GM23248 (cell line): Measurements from ENCODE around the gene ADARB1. TPM values are rescaled to one million over a fixed set of nuclear protein-coding genes. Genes with fewer than 3 reads are reported as not detected.

ENCODE experiments used
- DNase-seq: peaks from one replicate; pipeline ENCODE4 v3.0.0-alpha.2; 2015
- H2AFZ ChIP-seq: fragments of 200-600 bp; sonication (generic); 2 replicates; pipeline ENCODE4 v1.6.1; 2016; ENCODE audit warnings: antibody characterized with exemption
- H3F3A ChIP-seq: fragments of 200-600 bp; sonication (generic); 2 replicates; pipeline ENCODE4 v1.6.1; 2016; ENCODE audit warnings: mild to moderate bottlenecking, antibody characterized with exemption, mixed run types; ENCODE audit not compliant: insufficient read depth
- H3K27ac ChIP-seq: fragments of 200-600 bp; sonication (generic); 2 replicates; pipeline ENCODE4 v1.5.1; 2016; ENCODE audit warnings: mild to moderate bottlenecking
- H3K27me3 ChIP-seq: fragments of 200-600 bp; sonication (generic); replicated peaks from 2 replicates; pipeline ENCODE4 v1.6.1; 2016; ENCODE audit warnings: mild to moderate bottlenecking; ENCODE audit not compliant: insufficient read depth
- H3K36me3 ChIP-seq: fragments of 200-600 bp; sonication (generic); 2 replicates; pipeline ENCODE4 v1.6.1; 2016; ENCODE audit warnings: low read depth, mild to moderate bottlenecking
- H3K4me1 ChIP-seq: fragments of 200-600 bp; sonication (generic); 2 replicates; pipeline ENCODE4 v1.6.1; 2016; ENCODE audit warnings: mild to moderate bottlenecking; ENCODE audit not compliant: insufficient read depth
- H3K4me2 ChIP-seq: fragments of 200-600 bp; sonication (generic); one replicate; pipeline ENCODE4 v1.6.1; 2016; ENCODE audit warnings: mild to moderate bottlenecking; ENCODE audit not compliant: unreplicated experiment
- H3K4me3 ChIP-seq: fragments of 200-600 bp; sonication (generic); 2 replicates; pipeline ENCODE4 v1.5.1; 2016; ENCODE audit warnings: mild to moderate bottlenecking
- H3K79me2 ChIP-seq: fragments of 200-600 bp; sonication (generic); 2 replicates; pipeline ENCODE4 v1.6.1; 2016; ENCODE audit warnings: mild to moderate bottlenecking; ENCODE audit not compliant: insufficient read depth
- H3K9ac ChIP-seq: fragments of 200-600 bp; sonication (generic); 2 replicates; pipeline ENCODE4 v1.6.1; 2016; ENCODE audit warnings: mild to moderate bottlenecking
- H3K9me2 ChIP-seq: fragments of 200-600 bp; sonication (generic); 2 replicates; pipeline ENCODE4 v1.6.1; 2016; ENCODE audit warnings: mixed run types, mild to moderate bottlenecking, moderate library complexity; ENCODE audit not compliant: insufficient read depth
- H3K9me3 ChIP-seq: fragments of 200-600 bp; sonication (generic); one replicate; pipeline ENCODE4 v1.6.1; 2017; ENCODE audit warnings: low read depth
- H4K20me1 ChIP-seq: fragments of 200-600 bp; sonication (generic); 2 replicates; pipeline ENCODE4 v1.6.0; 2016; ENCODE audit not compliant: insufficient read depth
- EZH2 ChIP-seq: fragments of 200-600 bp; sonication (generic); IDR thresholded peaks from 2 replicates; pipeline ENCODE4 v1.6.1; 2018; ENCODE audit warnings: antibody characterized with exemption, mild to moderate bottlenecking; ENCODE audit not compliant: insufficient read depth, poor library complexity, severe bottlenecking
- EZH2phosphoT487 ChIP-seq: fragments of 200-600 bp; sonication (generic); IDR thresholded peaks from 2 replicates; pipeline ENCODE4 v1.6.1; 2018; ENCODE audit warnings: antibody characterized with exemption, moderate library complexity, mild to moderate bottlenecking, low read depth; ENCODE audit not compliant: insufficient read depth
- WGBS, 2 experiments: methylation state at CpG; one replicate each; pipeline ENCODE4 v1.1.6; 2015 to 2017; ENCODE audit warnings: low lambda C conversion rate in 2 of 2, low coverage in 1 of 2; ENCODE audit errors: missing lambda C conversion rate in 2 of 2; 5-methylcytosine and 5-hydroxymethylcytosine counted together
- in situ Hi-C: fragments of 300-500 bp; cut with MboI; formaldehyde crosslinking; loops from 2 replicates; pipeline ENCODE4 v1.15.0; 2020
- polyA plus RNA-seq: library from polyadenylated mRNA; unstranded; fragments of >200 nt; fragmentation: Nextera tagmentation; extraction: Ambion mirVana; gene quantifications from 2 replicates; pipeline ENCODE4 v1.2.1, GENCODE V29; 2016
- total RNA-seq: library from RNA; depleted of rRNA; stranded (reverse); fragments of >200 nt; shearing (Covaris generic); gene quantifications from 2 replicates; pipeline ENCODE4 v1.2.3, GENCODE V29; 2014

Gene ADARB1
- total and polyA plus RNA-seq, 2 experiments from 2014 or later, result 16.3 to 17.4 TPM

DNA sequence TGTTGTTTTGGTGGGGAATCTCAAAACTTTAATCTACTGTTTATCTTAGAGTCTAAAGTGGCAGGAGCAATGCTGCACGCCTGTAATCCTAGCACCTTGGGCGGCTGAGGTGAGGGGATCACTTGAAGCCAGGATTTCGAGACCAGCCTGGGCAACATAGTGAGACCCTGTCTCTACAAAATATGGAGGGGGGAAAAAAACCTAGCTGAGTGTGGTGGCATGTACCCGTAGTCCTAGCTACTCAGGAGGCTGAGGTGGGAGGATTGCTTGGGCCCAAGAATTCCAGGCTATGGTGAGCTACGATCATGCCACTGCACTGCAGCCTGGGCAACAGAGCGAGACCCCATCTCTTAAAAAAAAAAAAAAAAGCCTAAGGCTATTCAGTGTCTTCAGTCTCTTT is 175.2 kb downstream of the ADARB1 start:
- Histone ChIP-seq H3F3A (no peaks in the 10 kb centered on the region), H3K4me2 (no peak overlapping the region), H3K9me2 (no peaks in the 10 kb centered on the region), H2AFZ (no peak overlapping the region), H4K20me1 (no peaks in the 10 kb centered on the region), H3K4me1 (peaks cover 8% of the 10 kb centered on the region), H3K27me3 (peaks cover 4% of the 10 kb centered on the region; the same call in 1 of the 2 replicates), H3K27ac (no peak overlapping the region), H3K79me2 (no peaks in the 10 kb centered on the region), H3K4me3 (no peak overlapping the region), H3K9me3 (no peaks in the 10 kb centered on the region), H3K36me3 (no peaks in the 10 kb centered on the region), H3K9ac (no peak overlapping the region)
- TF ChIP-seq EZH2phosphoT487 (no peak), EZH2 (no peak)
- WGBS, 2 experiments, result 93 to 97% methylated on average over 6 of the region's 6 CpGs
- no peak for DNase-seq
- in situ Hi-C loops, result no loop called here

DNA sequence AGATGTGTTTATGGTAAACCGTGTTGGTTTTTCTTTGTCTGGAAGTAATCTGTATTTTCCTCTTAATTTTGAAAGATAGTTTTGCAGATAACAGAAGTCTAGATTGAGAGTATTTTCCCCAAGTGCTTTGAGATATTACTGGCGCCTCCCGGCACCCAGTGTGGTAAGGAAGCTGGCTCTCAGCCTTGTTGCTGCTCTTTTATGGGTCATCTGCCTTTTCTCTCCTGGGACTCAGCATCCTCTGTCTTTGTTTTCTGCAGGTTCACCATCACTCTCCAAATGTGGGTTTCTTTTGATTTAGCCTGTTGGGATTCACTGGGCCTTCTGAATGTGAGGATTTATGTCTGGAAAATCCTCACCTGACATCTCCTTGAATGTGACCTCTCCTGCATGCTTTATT is 175.9 kb downstream of the ADARB1 start:
- in situ Hi-C loops, result no loop called here
- WGBS, 2 experiments, result 96 to 97% methylated on average over 3 of the region's 3 CpGs
- H3K9me2 ChIP-seq, result no peaks in the 10 kb centered on the region

DNA sequence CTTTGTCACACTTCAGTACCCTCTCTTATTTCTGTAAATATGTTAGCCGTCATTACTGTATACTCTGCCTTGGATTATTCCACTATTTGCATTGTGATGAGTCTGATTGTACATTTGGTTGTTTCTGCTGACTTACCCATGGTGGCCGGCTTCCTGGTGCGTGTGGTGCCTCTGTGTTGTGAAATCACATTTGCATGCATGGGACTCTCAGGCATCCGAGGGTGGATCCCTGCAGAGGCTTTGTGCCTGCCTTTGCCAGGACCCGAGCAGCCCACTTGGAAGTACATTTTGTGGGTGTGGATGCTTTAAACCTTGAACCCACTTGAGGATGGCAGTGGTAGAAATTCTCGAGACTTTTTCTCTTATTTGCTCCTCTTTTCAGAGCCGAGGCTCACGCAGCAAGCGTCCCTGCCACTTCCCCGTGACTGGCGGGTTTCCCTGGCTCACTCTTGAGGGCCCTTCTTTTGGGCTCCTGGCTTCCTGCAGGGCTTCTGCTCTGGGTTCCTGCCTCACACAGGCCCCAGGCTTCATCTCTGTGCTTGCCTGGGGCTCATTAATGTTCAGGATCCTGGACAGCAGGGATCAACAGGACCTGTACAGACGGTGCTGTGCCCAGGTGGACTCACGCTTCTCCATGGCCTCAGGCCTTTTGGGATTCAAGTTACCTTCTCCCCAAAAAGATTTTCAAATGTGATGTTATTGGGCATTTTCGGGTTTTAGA is 176.7 kb downstream of the ADARB1 start:
- Histone ChIP-seq H3F3A (no peaks in the 10 kb centered on the region), H3K9ac (no peak overlapping the region), H3K79me2 (no peaks in the 10 kb centered on the region), H3K27ac (no peak overlapping the region), H3K36me3 (no peaks in the 10 kb centered on the region), H2AFZ (no peak overlapping the region), H3K9me3 (no peaks in the 10 kb centered on the region), H3K4me3 (no peak overlapping the region), H3K4me1 (peaks cover 8% of the 10 kb centered on the region), H3K4me2 (no peak overlapping the region), H3K27me3 (peaks cover 5% of the 10 kb centered on the region; the same call in 1 of the 2 replicates), H4K20me1 (no peaks in the 10 kb centered on the region), H3K9me2 (no peaks in the 10 kb centered on the region)
- in situ Hi-C loops, result no loop called here
- 77 to 78% methylated on average over 14 of the region's 14 CpGs for WGBS, 2 experiments
- TF ChIP-seq EZH2 (no peak), EZH2phosphoT487 (no peak)
- DNase-seq, result no peak

More for the DNA sequence above, 175.9 kb downstream of the ADARB1 start:
- no peaks in the 10 kb centered on the region for H3K36me3 ChIP-seq
- no peak overlapping the region for H2AFZ ChIP-seq
- H3F3A ChIP-seq, result no peaks in the 10 kb centered on the region
- no peaks in the 10 kb centered on the region for H3K9me3 ChIP-seq
- H3K4me1 ChIP-seq, result peaks cover 8% of the 10 kb centered on the region
- peaks cover 5% of the 10 kb centered on the region; the same call in 1 of the 2 replicates for H3K27me3 ChIP-seq
- no peak for TF ChIP-seq EZH2phosphoT487
- no peak for TF ChIP-seq EZH2
- no peaks in the 10 kb centered on the region for H3K79me2 ChIP-seq
- H3K4me3 ChIP-seq, result no peak overlapping the region
- H4K20me1 ChIP-seq, result no peaks in the 10 kb centered on the region
- no peak overlapping the region for H3K27ac ChIP-seq
- no peak overlapping the region for H3K4me2 ChIP-seq
- DNase-seq, result no peak
- no peak overlapping the region for H3K9ac ChIP-seq

DNA sequence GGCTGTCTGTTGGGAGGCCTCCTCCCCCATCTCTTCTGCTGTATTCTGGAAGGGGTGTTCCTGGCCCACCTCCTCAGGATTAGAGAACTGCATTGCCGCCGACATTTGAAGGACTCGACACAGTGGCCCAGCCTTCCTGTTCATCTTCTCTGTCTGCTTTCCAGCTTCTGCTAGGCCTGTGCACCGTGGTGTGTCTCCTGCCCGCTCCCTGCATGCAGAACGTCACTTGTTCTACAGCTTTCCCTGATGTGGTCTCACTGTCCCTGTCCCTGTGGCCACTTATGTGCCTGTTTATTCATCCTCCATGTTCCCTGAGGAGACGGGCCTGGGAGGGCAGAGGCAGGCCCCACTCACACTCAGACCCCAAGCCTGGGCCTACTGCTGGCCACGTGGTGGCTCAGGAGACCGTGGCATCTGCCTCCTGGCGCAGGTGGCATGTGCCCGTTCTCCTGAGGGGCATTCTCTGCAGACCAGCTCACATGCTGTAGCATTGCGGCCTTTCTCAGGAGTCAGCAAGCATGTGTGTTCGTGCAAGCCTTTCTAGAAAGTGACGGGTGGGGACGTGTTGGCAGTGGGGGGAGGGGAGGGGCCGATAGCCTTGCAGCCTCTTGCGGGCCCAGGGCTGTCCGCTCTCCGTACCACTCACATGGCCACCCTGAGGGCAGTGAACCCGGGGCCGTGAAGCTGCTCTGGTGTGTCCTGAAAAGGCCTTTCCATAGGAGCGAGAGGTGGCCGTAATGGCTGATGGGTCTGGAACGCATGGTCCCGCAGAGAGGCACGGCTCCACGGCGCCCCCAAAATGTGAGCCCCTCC is 177.5 kb downstream of the ADARB1 start:
- H3K4me3 ChIP-seq, result no peak overlapping the region
- H3K4me2 ChIP-seq, result no peak overlapping the region
- peaks cover 8% of the 10 kb centered on the region for H3K4me1 ChIP-seq
- no peak overlapping the region for H3K27ac ChIP-seq
- no peak for TF ChIP-seq EZH2
- H3K9me3 ChIP-seq, result no peaks in the 10 kb centered on the region
- H3K9me2 ChIP-seq, result no peaks in the 10 kb centered on the region
- H3F3A ChIP-seq, result no peaks in the 10 kb centered on the region
- no peak overlapping the region for H2AFZ ChIP-seq
- in situ Hi-C loops, result no loop called here
- H4K20me1 ChIP-seq, result no peaks in the 10 kb centered on the region
- DNase-seq, result no peak
- H3K79me2 ChIP-seq, result no peaks in the 10 kb centered on the region
- no peaks in the 10 kb centered on the region for H3K36me3 ChIP-seq
- H3K27me3 ChIP-seq, result peaks cover 5% of the 10 kb centered on the region; the same call in 1 of the 2 replicates
- H3K9ac ChIP-seq, result no peak overlapping the region
- 92 to 94% methylated on average over 26 to 28 of the region's 28 CpGs for WGBS, 2 experiments
